Endothelial cell (in vitro differentiated cells): ENCODE results near the gene SLC30A2. TPM values are rescaled to one million over a fixed set of nuclear protein-coding genes. Genes with fewer than 3 reads are reported as not detected.

ENCODE experiments used
- DNase-seq: peaks from one replicate; pipeline ENCODE4 v3.0.0; 2021; ENCODE audit warnings: low spot score
- H3K27ac Mint-ChIP-seq: one replicate; pipeline ENCODE4 v1.8.0; 2021; ENCODE audit warnings: mixed read lengths, inconsistent platforms; ENCODE audit not compliant: unreplicated experiment
- H3K27me3 Mint-ChIP-seq: one replicate; pipeline ENCODE4 v1.8.0; 2021; ENCODE audit warnings: mild to moderate bottlenecking, moderate library complexity, mixed read lengths, inconsistent platforms; ENCODE audit not compliant: unreplicated experiment
- H3K36me3 Mint-ChIP-seq: one replicate; pipeline ENCODE4 v1.8.0; 2021; ENCODE audit warnings: mild to moderate bottlenecking, low read depth, mixed read lengths, inconsistent platforms; ENCODE audit not compliant: unreplicated experiment
- H3K4me1 Mint-ChIP-seq: one replicate; pipeline ENCODE4 v1.8.0; 2021; ENCODE audit warnings: mild to moderate bottlenecking, mixed read lengths, inconsistent platforms; ENCODE audit not compliant: unreplicated experiment
- H3K4me3 Mint-ChIP-seq: one replicate; pipeline ENCODE4 v1.8.0; 2021; ENCODE audit warnings: mild to moderate bottlenecking, mixed read lengths, inconsistent platforms; ENCODE audit not compliant: unreplicated experiment
- H3K9me3 Mint-ChIP-seq: one replicate; pipeline ENCODE4 v1.8.0; 2021; ENCODE audit warnings: mixed read lengths, inconsistent platforms; ENCODE audit not compliant: unreplicated experiment
- total RNA-seq: library from RNA; stranded (reverse); fragmentation: NEBNext Ultra II Directional; extraction: Animal tissue kit (Norgen Biotek cat#: 25700); gene quantifications from one replicate; pipeline ENCODE4 v1.2.1, GENCODE V29; 2021; ENCODE audit not compliant: unreplicated experiment
- TF ChIP-seq, protein P1 (sequence below): fragments of 200-600 bp; sonication (generic); IDR thresholded peaks from one replicate; pipeline ENCODE4 v1.5.0; 2021; ENCODE audit warnings: antibody characterized with exemption; ENCODE audit not compliant: unreplicated experiment

Gene SLC30A2
- total RNA-seq, 1 donor from 2014 or later = not detected

DNA sequence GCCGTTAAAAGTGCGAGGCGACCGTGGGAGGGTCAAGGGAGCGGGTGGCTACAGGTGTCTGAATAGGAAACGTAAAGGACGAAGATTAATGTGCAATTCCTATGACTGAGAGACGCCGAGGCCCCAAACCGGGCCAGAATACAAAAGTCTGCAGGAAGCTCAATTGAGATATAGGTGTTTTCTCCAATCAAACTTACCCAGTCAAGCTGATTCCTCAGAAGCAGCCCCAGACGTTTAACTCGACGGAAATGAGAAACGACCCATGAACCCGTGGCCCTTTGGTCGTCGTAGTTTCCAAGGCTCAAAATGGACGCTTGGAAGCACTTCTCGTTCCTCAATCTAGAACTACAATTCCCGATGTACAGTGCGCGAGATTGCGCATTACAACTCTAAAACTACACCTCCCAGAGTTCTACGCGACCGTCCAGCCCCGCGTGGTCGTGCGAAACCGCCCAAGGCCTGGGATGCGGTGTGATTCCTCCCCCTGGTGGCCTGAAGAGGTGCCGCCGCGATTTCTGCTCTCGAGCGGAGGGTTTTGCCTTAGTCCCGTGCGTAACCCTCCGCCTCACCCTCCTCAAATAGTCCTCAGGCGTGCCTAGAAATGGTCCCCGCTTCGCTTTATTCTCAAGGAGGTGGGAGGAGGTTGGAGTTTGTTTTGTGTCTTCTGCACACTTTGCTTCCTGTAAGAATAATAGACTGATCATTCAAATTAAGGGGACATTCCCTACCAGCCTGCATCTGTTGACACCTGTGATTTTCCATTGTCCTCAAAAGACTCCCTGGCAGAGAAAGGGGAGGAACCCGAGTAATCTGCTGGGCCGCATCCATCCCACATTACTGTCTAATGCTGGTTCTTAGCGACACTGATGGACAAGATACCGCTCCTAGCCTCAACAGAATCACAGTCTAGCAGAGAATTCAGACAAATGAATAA lies 47.8 kb downstream of the SLC30A2 start, which contains the start of gene PAFAH2:
Gene PAFAH2, minus strand, starts transcription at position 236 of the 934 bp plus-strand sequence. CDS start 7,247 bp downstream, outside the sequence.
- DNase-seq = peak; percentile 93
- Mint-ChIP-seq H3K36me3 (no peaks in the 10 kb centered on the region), H3K27ac (peak within 1 kb of the TSS; percentile 98), H3K9me3 (no peaks in the 10 kb centered on the region), H3K4me3 (peak within 1 kb of the TSS; percentile 93), H3K27me3 (peaks cover 4% of the 10 kb centered on the region), H3K4me1 (peaks cover 15% of the 10 kb centered on the region)
- TF ChIP-seq, protein P1, sequence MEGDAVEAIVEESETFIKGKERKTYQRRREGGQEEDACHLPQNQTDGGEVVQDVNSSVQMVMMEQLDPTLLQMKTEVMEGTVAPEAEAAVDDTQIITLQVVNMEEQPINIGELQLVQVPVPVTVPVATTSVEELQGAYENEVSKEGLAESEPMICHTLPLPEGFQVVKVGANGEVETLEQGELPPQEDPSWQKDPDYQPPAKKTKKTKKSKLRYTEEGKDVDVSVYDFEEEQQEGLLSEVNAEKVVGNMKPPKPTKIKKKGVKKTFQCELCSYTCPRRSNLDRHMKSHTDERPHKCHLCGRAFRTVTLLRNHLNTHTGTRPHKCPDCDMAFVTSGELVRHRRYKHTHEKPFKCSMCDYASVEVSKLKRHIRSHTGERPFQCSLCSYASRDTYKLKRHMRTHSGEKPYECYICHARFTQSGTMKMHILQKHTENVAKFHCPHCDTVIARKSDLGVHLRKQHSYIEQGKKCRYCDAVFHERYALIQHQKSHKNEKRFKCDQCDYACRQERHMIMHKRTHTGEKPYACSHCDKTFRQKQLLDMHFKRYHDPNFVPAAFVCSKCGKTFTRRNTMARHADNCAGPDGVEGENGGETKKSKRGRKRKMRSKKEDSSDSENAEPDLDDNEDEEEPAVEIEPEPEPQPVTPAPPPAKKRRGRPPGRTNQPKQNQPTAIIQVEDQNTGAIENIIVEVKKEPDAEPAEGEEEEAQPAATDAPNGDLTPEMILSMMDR = peak; percentile 99

GRCh38 chr1:25996966-25997827 lies 48.7 kb downstream of the SLC30A2 start:
- H3K27ac Mint-ChIP-seq = peak overlapping the region; percentile 98
- peaks cover 17% of the 10 kb centered on the region for H3K4me1 Mint-ChIP-seq
- TF ChIP-seq, protein P1 = no peak
- H3K27me3 Mint-ChIP-seq = peaks cover 6% of the 10 kb centered on the region
- H3K9me3 Mint-ChIP-seq = no peaks in the 10 kb centered on the region
- peak overlapping the region; percentile 93 for H3K4me3 Mint-ChIP-seq
- no peaks in the 10 kb centered on the region for H3K36me3 Mint-ChIP-seq
- no peak for DNase-seq

- Mint-ChIP-seq H3K4me1 (peaks cover 38% of the 10 kb centered on the region), H3K27ac (no peak overlapping the region), H3K27me3 (peaks cover 7% of the 10 kb centered on the region), H3K4me3 (no peak overlapping the region), H3K9me3 (no peaks in the 10 kb centered on the region), H3K36me3 (no peaks in the 10 kb centered on the region)
- TF ChIP-seq, protein P1 = no peak
- no peak for DNase-seq
These were observed 51.3 kb downstream of the SLC30A2 start for GRCh38 chr1:25994402-25995150.

GRCh38 chr1:25993197-25993951 lies 52.5 kb downstream of the SLC30A2 start:
- H3K36me3 Mint-ChIP-seq = no peaks in the 10 kb centered on the region
- H3K9me3 Mint-ChIP-seq = no peaks in the 10 kb centered on the region
- peaks cover 38% of the 10 kb centered on the region for H3K4me1 Mint-ChIP-seq
- no peak overlapping the region for H3K4me3 Mint-ChIP-seq
- no peak overlapping the region for H3K27ac Mint-ChIP-seq
- no peak for DNase-seq
- peaks cover 7% of the 10 kb centered on the region for H3K27me3 Mint-ChIP-seq
- TF ChIP-seq, protein P1 = no peak
